Left hindlimb (tissue), 1 donor: Measurements from ENCODE around the gene SLAMF7.
"Not testable (repeated sequence)": the region's sequence is repeated elsewhere in the genome, so short reads cannot be mapped to it uniquely, and the experiment has no call there.

Experiments used
- DNase-seq: peaks from one replicate; pipeline ENCODE4 v3.0.0-alpha.2; 2018

Gene SLAMF7

GRCh38 chr1:160778976-160779375 is 39.9 kb downstream of the SLAMF7 start:
- no peak for DNase-seq

GRCh38 chr1:160779626-160780397 is 40.8 kb downstream of the SLAMF7 start:
- no peak for DNase-seq

GRCh38 chr1:160780398-160780755 is 41.3 kb downstream of the SLAMF7 start:
- DNase-seq: no peak

GRCh38 chr1:160781186-160781766 is 42.2 kb downstream of the SLAMF7 start:
- DNase-seq: no peak

GRCh38 chr1:160781914-160782689 is 43.1 kb downstream of the SLAMF7 start:
- DNase-seq: no peak

- DNase-seq: not testable (repeated sequence)
These were observed 44.1 kb downstream of the SLAMF7 start for GRCh38 chr1:160782988-160783765.

GRCh38 chr1:160789051-160789701 is 50.1 kb downstream of the SLAMF7 start:
- no peak for DNase-seq

- DNase-seq: no peak
These were observed 50.9 kb downstream of the SLAMF7 start for GRCh38 chr1:160789702-160790611.

- DNase-seq: no peak
These were observed 55.3 kb downstream of the SLAMF7 start for GRCh38 chr1:160794376-160794775.

- DNase-seq: no peak
These were observed 56.9 kb downstream of the SLAMF7 start, which contains the start of gene LY9 for GRCh38 chr1:160795951-160796383. TSS of gene LY9 (plus strand) at chr1:160796174. CDS start at chr1:160796188, 14 bp downstream.

- DNase-seq: no peak
These were observed 58.2 kb downstream of the SLAMF7 start for GRCh38 chr1:160797271-160797709.

- no peak for DNase-seq
These were observed 58.8 kb downstream of the SLAMF7 start for GRCh38 chr1:160797861-160798273.

- no peak for DNase-seq
These were observed 59.4 kb downstream of the SLAMF7 start for GRCh38 chr1:160798439-160798838.

GRCh38 chr1:160799641-160800040 is 60.6 kb downstream of the SLAMF7 start:
- DNase-seq: no peak

GRCh38 chr1:160800142-160800541 is 61.1 kb downstream of the SLAMF7 start:
- no peak for DNase-seq

GRCh38 chr1:160800645-160801408 is 61.8 kb downstream of the SLAMF7 start:
- no peak for DNase-seq

GRCh38 chr1:160801836-160802580 is 63.0 kb downstream of the SLAMF7 start:
- no peak for DNase-seq
